HepG2 (cell line): ENCODE measurements around the gene KRT34. TPM values are rescaled to one million over a fixed set of nuclear protein-coding genes. Genes with fewer than 3 reads are reported as not detected.

Experiments
- ELF4 ChIP-seq: sonication (generic); formaldehyde crosslinking; IDR thresholded peaks from 2 replicates; pipeline ENCODE4 v1.5.0; 2020; ENCODE audit warnings: missing genetic modification reagents, mild to moderate bottlenecking, moderate library complexity, borderline replicate concordance
- FOXM1 ChIP-seq: sonication (generic); formaldehyde crosslinking; IDR thresholded peaks from 2 replicates; pipeline ENCODE4 v1.5.0; 2020; ENCODE audit warnings: missing genetic modification reagents
- HDAC6 ChIP-seq: fragments of 200-600 bp; sonication (generic); IDR thresholded peaks from 2 replicates; pipeline ENCODE4 v1.7.0; 2017; ENCODE audit warnings: mild to moderate bottlenecking, antibody characterized with exemption, low read length, low read depth
- HMG20A ChIP-seq: IDR thresholded peaks from 2 replicates; pipeline ENCODE4 v1.6.1; 2016; ENCODE audit warnings: borderline replicate concordance
- ZFYVE20 ChIP-seq: sonication (generic); formaldehyde crosslinking; IDR thresholded peaks from 2 replicates; pipeline ENCODE4 v1.8.0; 2023; ENCODE audit warnings: low read depth, mild to moderate bottlenecking, moderate library complexity, missing genetic modification reagents, borderline replicate concordance
- ZNF3 ChIP-seq: IDR thresholded peaks from 2 replicates; pipeline ENCODE4 v1.7.0; 2017; ENCODE audit warnings: inconsistent platforms
- ZSCAN29 ChIP-seq: sonication (generic); formaldehyde crosslinking; conservative IDR thresholded peaks from 2 replicates; pipeline ENCODE4 v1.4.0; 2020; ENCODE audit warnings: mild to moderate bottlenecking, missing genetic modification reagents
- polyA plus RNA-seq, 8 experiments: library from polyadenylated mRNA; depleted of rRNA in 3 of 8; stranded (reverse) in 7 of 8; unstranded in 1 of 8; fragments of >200 nt; fragmentation: Illumina TruSeq in 4 of 8; extraction: Trizol in 4 of 8; gene quantifications; 2 replicates each; pipeline versions ENCODE4 v1.2.1 to v1.2.3, GENCODE V29; 2011 to 2016; ENCODE audit warnings: low read depth in 4 of 8, missing spikeins in 1 of 8, mixed read lengths in 1 of 8; ENCODE audit not compliant: insufficient read depth in 1 of 8
- total RNA-seq, 5 experiments: library from RNA; depleted of rRNA; stranded (reverse); fragments of >200 nt; fragmentation: Illumina TruSeq; extraction: Trizol; gene quantifications; 2 replicates each; pipeline ENCODE4 v1.2.3, GENCODE V29; 2016; ENCODE audit warnings: low read depth in 1 of 5
- TF ChIP-seq, protein P1 (sequence below): sonication (generic); formaldehyde crosslinking; IDR thresholded peaks from 2 replicates; pipeline ENCODE4 v1.5.0; 2020; ENCODE audit warnings: missing genetic modification reagents
- TF ChIP-seq, protein P2 (sequence below): fragments of 450-650 bp; IDR thresholded peaks from 2 replicates; pipeline ENCODE4 v1.6.1; 2017; ENCODE audit warnings: mild to moderate bottlenecking
- TF ChIP-seq, protein P3 (sequence below): sonication (generic); formaldehyde crosslinking; IDR thresholded peaks from 2 replicates; pipeline ENCODE4 v1.8.1; 2023; ENCODE audit warnings: mild to moderate bottlenecking, moderate library complexity, missing genetic modification reagents
- TF ChIP-seq, protein P4 (sequence below): sonication (generic); formaldehyde crosslinking; IDR thresholded peaks from 2 replicates; pipeline ENCODE4 v1.5.1; 2020; ENCODE audit warnings: missing genetic modification reagents, mild to moderate bottlenecking, borderline replicate concordance
- TF ChIP-seq, protein P5 (sequence below): sonication (generic); formaldehyde crosslinking; IDR thresholded peaks from 2 replicates; pipeline ENCODE4 v1.5.0; 2020; ENCODE audit warnings: missing genetic modification reagents
- TF ChIP-seq, protein P6 (sequence below): sonication (generic); formaldehyde crosslinking; IDR thresholded peaks from 2 replicates; pipeline ENCODE4 v1.4.0; 2020; ENCODE audit warnings: missing genetic modification reagents
- TF ChIP-seq, protein P7 (sequence below): IDR thresholded peaks from 2 replicates; pipeline ENCODE4 v1.6.1; 2016; ENCODE audit warnings: missing genetic modification reagents, missing compliant biosample characterization
- TF ChIP-seq, protein P8 (sequence below): sonication (generic); formaldehyde crosslinking; IDR thresholded peaks from 2 replicates; pipeline ENCODE4 v1.4.0; 2020; ENCODE audit warnings: missing genetic modification reagents

Gene KRT34
- total and polyA plus RNA-seq, 2 of the 13 experiments (the other 11 are each of a cell fraction or from before 2014, with no cell fraction given): not detected

DNA sequence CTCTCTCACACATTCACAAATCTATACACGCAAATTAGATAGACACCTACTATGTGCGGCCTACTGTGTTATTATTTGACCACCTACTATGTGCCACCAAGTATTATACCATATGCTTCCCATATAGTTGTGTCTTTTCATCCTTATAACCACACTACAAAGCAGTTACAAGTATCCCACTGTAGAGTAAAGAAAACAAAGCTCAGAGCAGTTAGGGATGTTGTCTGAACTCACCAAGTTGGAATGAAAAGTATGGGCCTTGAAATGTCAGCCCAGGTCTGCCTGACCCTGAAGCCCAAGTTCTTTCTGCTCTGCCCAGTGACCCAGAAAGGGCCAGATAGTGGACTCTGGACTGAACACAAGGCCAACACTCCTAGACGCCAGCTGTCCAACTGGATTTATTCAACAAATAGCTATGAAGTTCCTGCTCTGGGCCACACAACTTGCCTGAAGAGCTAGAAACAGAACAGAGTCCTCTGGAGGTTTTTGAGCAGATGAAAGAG, 33.8 kb upstream of the KRT34 start (continued):
- TF ChIP-seq, protein P1, sequence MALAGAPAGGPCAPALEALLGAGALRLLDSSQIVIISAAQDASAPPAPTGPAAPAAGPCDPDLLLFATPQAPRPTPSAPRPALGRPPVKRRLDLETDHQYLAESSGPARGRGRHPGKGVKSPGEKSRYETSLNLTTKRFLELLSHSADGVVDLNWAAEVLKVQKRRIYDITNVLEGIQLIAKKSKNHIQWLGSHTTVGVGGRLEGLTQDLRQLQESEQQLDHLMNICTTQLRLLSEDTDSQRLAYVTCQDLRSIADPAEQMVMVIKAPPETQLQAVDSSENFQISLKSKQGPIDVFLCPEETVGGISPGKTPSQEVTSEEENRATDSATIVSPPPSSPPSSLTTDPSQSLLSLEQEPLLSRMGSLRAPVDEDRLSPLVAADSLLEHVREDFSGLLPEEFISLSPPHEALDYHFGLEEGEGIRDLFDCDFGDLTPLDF (CRISPR knock-in tag): no peak
- no peak for TF ChIP-seq FOXM1 (CRISPR knock-in tag)
- TF ChIP-seq, protein P2, sequence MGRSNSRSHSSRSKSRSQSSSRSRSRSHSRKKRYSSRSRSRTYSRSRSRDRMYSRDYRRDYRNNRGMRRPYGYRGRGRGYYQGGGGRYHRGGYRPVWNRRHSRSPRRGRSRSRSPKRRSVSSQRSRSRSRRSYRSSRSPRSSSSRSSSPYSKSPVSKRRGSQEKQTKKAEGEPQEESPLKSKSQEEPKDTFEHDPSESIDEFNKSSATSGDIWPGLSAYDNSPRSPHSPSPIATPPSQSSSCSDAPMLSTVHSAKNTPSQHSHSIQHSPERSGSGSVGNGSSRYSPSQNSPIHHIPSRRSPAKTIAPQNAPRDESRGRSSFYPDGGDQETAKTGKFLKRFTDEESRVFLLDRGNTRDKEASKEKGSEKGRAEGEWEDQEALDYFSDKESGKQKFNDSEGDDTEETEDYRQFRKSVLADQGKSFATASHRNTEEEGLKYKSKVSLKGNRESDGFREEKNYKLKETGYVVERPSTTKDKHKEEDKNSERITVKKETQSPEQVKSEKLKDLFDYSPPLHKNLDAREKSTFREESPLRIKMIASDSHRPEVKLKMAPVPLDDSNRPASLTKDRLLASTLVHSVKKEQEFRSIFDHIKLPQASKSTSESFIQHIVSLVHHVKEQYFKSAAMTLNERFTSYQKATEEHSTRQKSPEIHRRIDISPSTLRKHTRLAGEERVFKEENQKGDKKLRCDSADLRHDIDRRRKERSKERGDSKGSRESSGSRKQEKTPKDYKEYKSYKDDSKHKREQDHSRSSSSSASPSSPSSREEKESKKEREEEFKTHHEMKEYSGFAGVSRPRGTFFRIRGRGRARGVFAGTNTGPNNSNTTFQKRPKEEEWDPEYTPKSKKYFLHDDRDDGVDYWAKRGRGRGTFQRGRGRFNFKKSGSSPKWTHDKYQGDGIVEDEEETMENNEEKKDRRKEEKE: no peak
- no peak for TF ChIP-seq HDAC6
- TF ChIP-seq, protein P3, sequence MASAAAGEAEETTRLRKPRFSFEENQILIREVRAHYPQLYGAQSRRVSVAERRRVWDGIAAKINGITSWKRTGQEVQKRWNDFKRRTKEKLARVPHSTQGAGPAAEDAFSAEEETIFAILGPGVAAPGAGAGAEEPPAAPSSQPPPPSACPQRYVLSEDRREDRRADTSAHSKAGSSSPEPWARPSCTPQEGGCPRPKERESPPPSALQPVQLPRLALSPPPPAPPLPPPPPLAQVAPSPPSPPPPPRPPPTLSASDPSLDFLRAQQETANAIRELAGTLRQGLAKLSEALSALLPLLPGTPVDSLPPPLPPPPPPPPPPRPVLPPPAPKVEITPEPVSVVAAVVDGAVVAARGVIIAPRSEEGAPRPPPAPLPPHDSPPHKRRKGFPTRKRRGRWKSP (CRISPR knock-in tag): no peak
- TF ChIP-seq HMG20A (CRISPR knock-in tag): peak; percentile 85; the same call in 1 of the 2 replicates
- TF ChIP-seq, protein P4, sequence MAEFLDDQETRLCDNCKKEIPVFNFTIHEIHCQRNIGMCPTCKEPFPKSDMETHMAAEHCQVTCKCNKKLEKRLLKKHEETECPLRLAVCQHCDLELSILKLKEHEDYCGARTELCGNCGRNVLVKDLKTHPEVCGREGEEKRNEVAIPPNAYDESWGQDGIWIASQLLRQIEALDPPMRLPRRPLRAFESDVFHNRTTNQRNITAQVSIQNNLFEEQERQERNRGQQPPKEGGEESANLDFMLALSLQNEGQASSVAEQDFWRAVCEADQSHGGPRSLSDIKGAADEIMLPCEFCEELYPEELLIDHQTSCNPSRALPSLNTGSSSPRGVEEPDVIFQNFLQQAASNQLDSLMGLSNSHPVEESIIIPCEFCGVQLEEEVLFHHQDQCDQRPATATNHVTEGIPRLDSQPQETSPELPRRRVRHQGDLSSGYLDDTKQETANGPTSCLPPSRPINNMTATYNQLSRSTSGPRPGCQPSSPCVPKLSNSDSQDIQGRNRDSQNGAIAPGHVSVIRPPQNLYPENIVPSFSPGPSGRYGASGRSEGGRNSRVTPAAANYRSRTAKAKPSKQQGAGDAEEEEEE (CRISPR knock-in tag): no peak
- TF ChIP-seq ZNF3 (CRISPR knock-in tag): no peak
- TF ChIP-seq, protein P5, sequence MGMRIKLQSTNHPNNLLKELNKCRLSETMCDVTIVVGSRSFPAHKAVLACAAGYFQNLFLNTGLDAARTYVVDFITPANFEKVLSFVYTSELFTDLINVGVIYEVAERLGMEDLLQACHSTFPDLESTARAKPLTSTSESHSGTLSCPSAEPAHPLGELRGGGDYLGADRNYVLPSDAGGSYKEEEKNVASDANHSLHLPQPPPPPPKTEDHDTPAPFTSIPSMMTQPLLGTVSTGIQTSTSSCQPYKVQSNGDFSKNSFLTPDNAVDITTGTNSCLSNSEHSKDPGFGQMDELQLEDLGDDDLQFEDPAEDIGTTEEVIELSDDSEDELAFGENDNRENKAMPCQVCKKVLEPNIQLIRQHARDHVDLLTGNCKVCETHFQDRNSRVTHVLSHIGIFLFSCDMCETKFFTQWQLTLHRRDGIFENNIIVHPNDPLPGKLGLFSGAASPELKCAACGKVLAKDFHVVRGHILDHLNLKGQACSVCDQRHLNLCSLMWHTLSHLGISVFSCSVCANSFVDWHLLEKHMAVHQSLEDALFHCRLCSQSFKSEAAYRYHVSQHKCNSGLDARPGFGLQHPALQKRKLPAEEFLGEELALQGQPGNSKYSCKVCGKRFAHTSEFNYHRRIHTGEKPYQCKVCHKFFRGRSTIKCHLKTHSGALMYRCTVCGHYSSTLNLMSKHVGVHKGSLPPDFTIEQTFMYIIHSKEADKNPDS: no peak
- TF ChIP-seq, protein P6, sequence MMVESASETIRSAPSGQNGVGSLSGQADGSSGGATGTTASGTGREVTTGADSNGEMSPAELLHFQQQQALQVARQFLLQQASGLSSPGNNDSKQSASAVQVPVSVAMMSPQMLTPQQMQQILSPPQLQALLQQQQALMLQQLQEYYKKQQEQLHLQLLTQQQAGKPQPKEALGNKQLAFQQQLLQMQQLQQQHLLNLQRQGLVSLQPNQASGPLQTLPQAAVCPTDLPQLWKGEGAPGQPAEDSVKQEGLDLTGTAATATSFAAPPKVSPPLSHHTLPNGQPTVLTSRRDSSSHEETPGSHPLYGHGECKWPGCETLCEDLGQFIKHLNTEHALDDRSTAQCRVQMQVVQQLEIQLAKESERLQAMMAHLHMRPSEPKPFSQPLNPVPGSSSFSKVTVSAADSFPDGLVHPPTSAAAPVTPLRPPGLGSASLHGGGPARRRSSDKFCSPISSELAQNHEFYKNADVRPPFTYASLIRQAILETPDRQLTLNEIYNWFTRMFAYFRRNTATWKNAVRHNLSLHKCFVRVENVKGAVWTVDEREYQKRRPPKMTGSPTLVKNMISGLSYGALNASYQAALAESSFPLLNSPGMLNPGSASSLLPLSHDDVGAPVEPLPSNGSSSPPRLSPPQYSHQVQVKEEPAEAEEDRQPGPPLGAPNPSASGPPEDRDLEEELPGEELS (CRISPR knock-in tag): peak; percentile 35; the same call in 1 of the 2 replicates
- TF ChIP-seq, protein P7, sequence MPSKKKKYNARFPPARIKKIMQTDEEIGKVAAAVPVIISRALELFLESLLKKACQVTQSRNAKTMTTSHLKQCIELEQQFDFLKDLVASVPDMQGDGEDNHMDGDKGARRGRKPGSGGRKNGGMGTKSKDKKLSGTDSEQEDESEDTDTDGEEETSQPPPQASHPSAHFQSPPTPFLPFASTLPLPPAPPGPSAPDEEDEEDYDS: no peak
- TF ChIP-seq ZFYVE20 (CRISPR knock-in tag): no peak
- no peak for TF ChIP-seq ELF4 (CRISPR knock-in tag)
- TF ChIP-seq, protein P8, sequence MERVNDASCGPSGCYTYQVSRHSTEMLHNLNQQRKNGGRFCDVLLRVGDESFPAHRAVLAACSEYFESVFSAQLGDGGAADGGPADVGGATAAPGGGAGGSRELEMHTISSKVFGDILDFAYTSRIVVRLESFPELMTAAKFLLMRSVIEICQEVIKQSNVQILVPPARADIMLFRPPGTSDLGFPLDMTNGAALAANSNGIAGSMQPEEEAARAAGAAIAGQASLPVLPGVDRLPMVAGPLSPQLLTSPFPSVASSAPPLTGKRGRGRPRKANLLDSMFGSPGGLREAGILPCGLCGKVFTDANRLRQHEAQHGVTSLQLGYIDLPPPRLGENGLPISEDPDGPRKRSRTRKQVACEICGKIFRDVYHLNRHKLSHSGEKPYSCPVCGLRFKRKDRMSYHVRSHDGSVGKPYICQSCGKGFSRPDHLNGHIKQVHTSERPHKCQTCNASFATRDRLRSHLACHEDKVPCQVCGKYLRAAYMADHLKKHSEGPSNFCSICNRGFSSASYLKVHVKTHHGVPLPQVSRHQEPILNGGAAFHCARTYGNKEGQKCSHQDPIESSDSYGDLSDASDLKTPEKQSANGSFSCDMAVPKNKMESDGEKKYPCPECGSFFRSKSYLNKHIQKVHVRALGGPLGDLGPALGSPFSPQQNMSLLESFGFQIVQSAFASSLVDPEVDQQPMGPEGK (CRISPR knock-in tag): peak; percentile 27; the same call in 1 of the 2 replicates
- no peak for TF ChIP-seq ZSCAN29 (CRISPR knock-in tag)
